GM23248 (cell line): ENCODE data around the gene FRMPD4.

ENCODE experiments used
- EZH2 ChIP-seq: fragments of 200-600 bp; sonication (generic); IDR thresholded peaks from 2 replicates; pipeline ENCODE4 v1.6.1; 2018; ENCODE audit warnings: antibody characterized with exemption, mild to moderate bottlenecking; ENCODE audit not compliant: insufficient read depth, poor library complexity, severe bottlenecking
- EZH2phosphoT487 ChIP-seq: fragments of 200-600 bp; sonication (generic); IDR thresholded peaks from 2 replicates; pipeline ENCODE4 v1.6.1; 2018; ENCODE audit warnings: antibody characterized with exemption, moderate library complexity, mild to moderate bottlenecking, low read depth; ENCODE audit not compliant: insufficient read depth

GRCh38 chrX:12309040-12309743 lies 170.9 kb downstream of the FRMPD4 start:
- TF ChIP-seq EZH2 (no peak), EZH2phosphoT487 (no peak)
